Liver (tissue), 9 donors: ENCODE results near the gene TTC9C. TPM values are rescaled to one million over a fixed set of nuclear protein-coding genes. Genes with fewer than 3 reads are reported as not detected.
A peak's percentile ranks its signal among the peaks of the same experiment; 100 is the strongest.

Experiments
- DNase-seq: peaks from one replicate; pipeline ENCODE4 v3.0.0-alpha.2; 2017; ENCODE audit warnings: low spot score
- H3K27ac ChIP-seq, 2 donors: one replicate each; pipeline ENCODE4 v1.7.0; 2013; ENCODE audit warnings: inconsistent platforms in 2 of 2, low read length in 2 of 2, control low read depth in 1 of 2, low read depth in 1 of 2, mild to moderate bottlenecking in 1 of 2
- H3K27me3 ChIP-seq, 4 donors: one replicate each; pipeline versions ENCODE4 v1.6.1 to v1.7.0; 2013; ENCODE audit warnings: low read length in 3 of 4, inconsistent platforms in 1 of 4, mild to moderate bottlenecking in 1 of 4, moderate library complexity in 1 of 4; ENCODE audit not compliant: control insufficient read depth in 4 of 4, insufficient read depth in 4 of 4
- H3K36me3 ChIP-seq, 4 donors: one replicate each; pipeline versions ENCODE4 v1.6.1 to v1.7.0; 2013; ENCODE audit warnings: low read length in 3 of 4, mild to moderate bottlenecking in 3 of 4, low read depth in 1 of 4, moderate library complexity in 1 of 4; ENCODE audit not compliant: control insufficient read depth in 4 of 4, insufficient read depth in 3 of 4
- H3K4me1 ChIP-seq, 4 donors: one replicate each; pipeline versions ENCODE4 v1.6.1 to v1.7.0; 2013; ENCODE audit warnings: low read length in 3 of 4, mild to moderate bottlenecking in 3 of 4, moderate library complexity in 1 of 4; ENCODE audit not compliant: control insufficient read depth in 4 of 4, insufficient read depth in 4 of 4
- H3K4me3 ChIP-seq, 3 donors: one replicate each; pipeline versions ENCODE4 v1.6.1 to v1.7.0; 2013; ENCODE audit warnings: low read length in 3 of 3, control low read depth in 1 of 3, low read depth in 1 of 3, mild to moderate bottlenecking in 1 of 3
- H3K9ac ChIP-seq, 2 donors: one replicate each; pipeline ENCODE4 v1.7.0; 2013; ENCODE audit warnings: low read length in 2 of 2, mild to moderate bottlenecking in 2 of 2, moderate library complexity in 2 of 2, control low read depth in 1 of 2, low read depth in 1 of 2
- H3K9me3 ChIP-seq, 4 donors: one replicate each; pipeline versions ENCODE4 v1.6.1 to v1.7.0; 2013; ENCODE audit warnings: low read length in 3 of 4; ENCODE audit not compliant: control insufficient read depth in 4 of 4
- EGR1 ChIP-seq, 2 donors: IDR thresholded peaks; 2 replicates each; pipeline ENCODE4 v1.6.1; 2016 to 2018; ENCODE audit warnings: antibody characterized with exemption in 2 of 2, low read depth in 2 of 2
- FOXA1 ChIP-seq: IDR thresholded peaks from 2 replicates; pipeline ENCODE4 v1.6.1; 2016; ENCODE audit warnings: antibody characterized with exemption
- FOXA2 ChIP-seq: IDR thresholded peaks from 2 replicates; pipeline ENCODE4 v1.6.1; 2016; ENCODE audit warnings: antibody characterized with exemption
- GABPA ChIP-seq, 2 donors: IDR thresholded peaks in 1 of 2; conservative IDR thresholded peaks in 1 of 2; 2 replicates each; pipeline ENCODE4 v1.6.1; 2016; ENCODE audit warnings: antibody characterized with exemption in 2 of 2, mild to moderate bottlenecking in 1 of 2, moderate library complexity in 1 of 2
- HNF4A ChIP-seq, 2 donors: conservative IDR thresholded peaks; 2 replicates each; pipeline ENCODE4 v1.6.1; 2016; ENCODE audit warnings: antibody characterized with exemption in 2 of 2, mild to moderate bottlenecking in 2 of 2
- HNF4G ChIP-seq: IDR thresholded peaks from 2 replicates; pipeline ENCODE4 v1.6.1; 2016; ENCODE audit warnings: antibody characterized with exemption
- JUND ChIP-seq, 2 donors: IDR thresholded peaks; 2 replicates each; pipeline ENCODE4 v1.6.1; 2016; ENCODE audit warnings: antibody characterized with exemption in 2 of 2
- NR2F2 ChIP-seq: IDR thresholded peaks from 2 replicates; pipeline ENCODE4 v1.6.1; 2016; ENCODE audit warnings: antibody characterized with exemption
- RAD21 ChIP-seq, 2 donors: IDR thresholded peaks; 2 replicates each; pipeline ENCODE4 v1.6.1; 2016; ENCODE audit warnings: antibody characterized with exemption in 2 of 2, mild to moderate bottlenecking in 2 of 2
- RXRA ChIP-seq, 2 donors: IDR thresholded peaks; 2 replicates each; pipeline ENCODE4 v1.6.1; 2017 to 2018; ENCODE audit warnings: antibody characterized with exemption in 2 of 2, mild to moderate bottlenecking in 1 of 2
- SP1 ChIP-seq: IDR thresholded peaks from 2 replicates; pipeline ENCODE4 v1.6.1; 2018; ENCODE audit warnings: antibody characterized with exemption, mild to moderate bottlenecking
- TAF1 ChIP-seq: conservative IDR thresholded peaks from 2 replicates; pipeline ENCODE4 v1.6.1; 2016; ENCODE audit warnings: antibody characterized with exemption, mild to moderate bottlenecking
- YY1 ChIP-seq: IDR thresholded peaks from 2 replicates; pipeline ENCODE4 v1.6.1; 2016; ENCODE audit warnings: antibody characterized with exemption, mild to moderate bottlenecking
- WGBS: extraction: QIAGEN DNeasy Blood & Tissue Kit; methylation state at CpG from one replicate; pipeline ENCODE4 v1.1.7; 2013; 5-methylcytosine and 5-hydroxymethylcytosine counted together
- polyA plus RNA-seq, 2 donors: library from polyadenylated mRNA; stranded (reverse) in 1 of 2; unstranded in 1 of 2; fragments of 200-250 nt in 1 of 2; fragments of >200 nt in 1 of 2; fragmentation: Nextera tagmentation in 1 of 2; extraction: Ambion mirVana in 1 of 2; gene quantifications; one replicate each; pipeline versions ENCODE4 v1.2.1 to v1.2.3, GENCODE V29; 2013 to 2015
- total RNA-seq, 2 donors: library from RNA; depleted of rRNA; stranded (reverse); fragments of >200 nt; gene quantifications; one replicate each; pipeline ENCODE4 v1.2.3, GENCODE V29; 2014
- TF ChIP-seq, protein P1 (sequence below): IDR thresholded peaks from 2 replicates; pipeline ENCODE4 v1.6.1; 2016; ENCODE audit warnings: antibody characterized with exemption
- TF ChIP-seq, protein P2 (sequence below): IDR thresholded peaks from 2 replicates; pipeline ENCODE4 v1.6.1; 2016; ENCODE audit warnings: antibody characterized with exemption
- TF ChIP-seq, protein P3 (sequence below): IDR thresholded peaks from 2 replicates; pipeline ENCODE4 v1.6.1; 2016; ENCODE audit warnings: antibody characterized with exemption
- TF ChIP-seq, protein P4 (sequence below): IDR thresholded peaks from 2 replicates; pipeline ENCODE4 v1.6.1; 2016; ENCODE audit warnings: antibody characterized with exemption, mild to moderate bottlenecking
- TF ChIP-seq, protein P5 (sequence below): fragments of 150-350 bp; IDR thresholded peaks from 2 replicates; pipeline ENCODE4 v1.5.1; 2017; ENCODE audit warnings: improper control_type of control experiment, low read depth, low read length; ENCODE audit not compliant: missing input control
- donor health status: healthy.
- donor health status: healthy.
- donor health status: healthy.
- donor health status: healthy.
- donor health status: healthy.

Gene TTC9C
- total and polyA plus RNA-seq, 4 donors: 10.0 to 16.1 (median 13.0) TPM

DNA sequence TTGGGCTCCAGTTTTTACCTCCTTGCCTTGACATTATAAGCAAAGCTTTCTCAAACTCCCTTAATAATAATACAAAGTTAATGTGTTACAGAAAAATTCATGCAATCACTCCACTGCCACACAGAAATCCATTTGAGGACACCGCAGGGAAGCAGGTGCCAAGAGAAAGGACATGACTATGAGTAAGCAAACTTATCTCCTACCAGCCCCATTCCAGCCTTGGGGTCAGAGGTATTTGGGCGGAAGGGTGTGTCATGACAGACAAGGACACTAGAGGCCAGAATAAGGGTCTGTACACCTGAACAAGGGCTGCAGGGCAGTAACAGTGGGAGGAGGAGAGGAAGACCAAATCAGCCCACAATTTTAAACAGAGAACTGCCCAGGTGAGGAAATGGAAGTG lies 14.9 kb upstream of the TTC9C start:
- peak overlapping the region; percentile 86 to 94 for H3K27ac ChIP-seq
- peak overlapping the region in 1 of 2 donors; percentile 60 for H3K9ac ChIP-seq
- H3K4me3 ChIP-seq: no peak overlapping the region
- H3K36me3 ChIP-seq: peaks cover 5 to 40% (median 38%) of the 10 kb centered on the region in 4 donors
- H3K4me1 ChIP-seq: peaks cover 16 to 65% (median 50%) of the 10 kb centered on the region in 4 donors
- H3K9me3 ChIP-seq: no peaks in the 10 kb centered on the region
- DNase-seq: peak; percentile 39
- H3K27me3 ChIP-seq: no peaks in the 10 kb centered on the region
- 29% methylated on average over 2 of the region's 2 CpGs for WGBS
- TF ChIP-seq HNF4A (conservative IDR thresholded peaks at IDR 0.05) (peak; percentile 59 to 79), RXRA (IDR thresholded peaks at IDR 0.05) (peak; percentile 83 to 91), RAD21 (IDR thresholded peaks at IDR 0.05) (peak in 1 of 2 donors; percentile 38), JUND (IDR thresholded peaks at IDR 0.05) (peak; percentile 54 to 84), SP1 (peak; percentile 79), EGR1 (IDR thresholded peaks at IDR 0.05; ENCODE audit: low read depth in 2 of 2) (no peak), NR2F2 (no peak), HNF4G (peak; percentile 27), FOXA2 (peak; percentile 60), FOXA1 (peak; percentile 31), GABPA (IDR thresholded peaks at IDR 0.05 in 1 of 2, conservative IDR thresholded peaks at IDR 0.05 in 1 of 2) (peak in 1 of 2 donors; percentile 76), YY1 (peak; percentile 92), TAF1 (no peak)
- TF ChIP-seq, protein P1, sequence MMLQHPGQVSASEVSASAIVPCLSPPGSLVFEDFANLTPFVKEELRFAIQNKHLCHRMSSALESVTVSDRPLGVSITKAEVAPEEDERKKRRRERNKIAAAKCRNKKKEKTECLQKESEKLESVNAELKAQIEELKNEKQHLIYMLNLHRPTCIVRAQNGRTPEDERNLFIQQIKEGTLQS: no peak
- TF ChIP-seq, protein P2, sequence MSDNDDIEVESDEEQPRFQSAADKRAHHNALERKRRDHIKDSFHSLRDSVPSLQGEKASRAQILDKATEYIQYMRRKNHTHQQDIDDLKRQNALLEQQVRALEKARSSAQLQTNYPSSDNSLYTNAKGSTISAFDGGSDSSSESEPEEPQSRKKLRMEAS: peak; percentile 65
- TF ChIP-seq, protein P3, sequence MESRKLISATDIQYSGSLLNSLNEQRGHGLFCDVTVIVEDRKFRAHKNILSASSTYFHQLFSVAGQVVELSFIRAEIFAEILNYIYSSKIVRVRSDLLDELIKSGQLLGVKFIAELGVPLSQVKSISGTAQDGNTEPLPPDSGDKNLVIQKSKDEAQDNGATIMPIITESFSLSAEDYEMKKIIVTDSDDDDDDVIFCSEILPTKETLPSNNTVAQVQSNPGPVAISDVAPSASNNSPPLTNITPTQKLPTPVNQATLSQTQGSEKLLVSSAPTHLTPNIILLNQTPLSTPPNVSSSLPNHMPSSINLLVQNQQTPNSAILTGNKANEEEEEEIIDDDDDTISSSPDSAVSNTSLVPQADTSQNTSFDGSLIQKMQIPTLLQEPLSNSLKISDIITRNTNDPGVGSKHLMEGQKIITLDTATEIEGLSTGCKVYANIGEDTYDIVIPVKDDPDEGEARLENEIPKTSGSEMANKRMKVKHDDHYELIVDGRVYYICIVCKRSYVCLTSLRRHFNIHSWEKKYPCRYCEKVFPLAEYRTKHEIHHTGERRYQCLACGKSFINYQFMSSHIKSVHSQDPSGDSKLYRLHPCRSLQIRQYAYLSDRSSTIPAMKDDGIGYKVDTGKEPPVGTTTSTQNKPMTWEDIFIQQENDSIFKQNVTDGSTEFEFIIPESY: peak; percentile 62
- TF ChIP-seq, protein P4, sequence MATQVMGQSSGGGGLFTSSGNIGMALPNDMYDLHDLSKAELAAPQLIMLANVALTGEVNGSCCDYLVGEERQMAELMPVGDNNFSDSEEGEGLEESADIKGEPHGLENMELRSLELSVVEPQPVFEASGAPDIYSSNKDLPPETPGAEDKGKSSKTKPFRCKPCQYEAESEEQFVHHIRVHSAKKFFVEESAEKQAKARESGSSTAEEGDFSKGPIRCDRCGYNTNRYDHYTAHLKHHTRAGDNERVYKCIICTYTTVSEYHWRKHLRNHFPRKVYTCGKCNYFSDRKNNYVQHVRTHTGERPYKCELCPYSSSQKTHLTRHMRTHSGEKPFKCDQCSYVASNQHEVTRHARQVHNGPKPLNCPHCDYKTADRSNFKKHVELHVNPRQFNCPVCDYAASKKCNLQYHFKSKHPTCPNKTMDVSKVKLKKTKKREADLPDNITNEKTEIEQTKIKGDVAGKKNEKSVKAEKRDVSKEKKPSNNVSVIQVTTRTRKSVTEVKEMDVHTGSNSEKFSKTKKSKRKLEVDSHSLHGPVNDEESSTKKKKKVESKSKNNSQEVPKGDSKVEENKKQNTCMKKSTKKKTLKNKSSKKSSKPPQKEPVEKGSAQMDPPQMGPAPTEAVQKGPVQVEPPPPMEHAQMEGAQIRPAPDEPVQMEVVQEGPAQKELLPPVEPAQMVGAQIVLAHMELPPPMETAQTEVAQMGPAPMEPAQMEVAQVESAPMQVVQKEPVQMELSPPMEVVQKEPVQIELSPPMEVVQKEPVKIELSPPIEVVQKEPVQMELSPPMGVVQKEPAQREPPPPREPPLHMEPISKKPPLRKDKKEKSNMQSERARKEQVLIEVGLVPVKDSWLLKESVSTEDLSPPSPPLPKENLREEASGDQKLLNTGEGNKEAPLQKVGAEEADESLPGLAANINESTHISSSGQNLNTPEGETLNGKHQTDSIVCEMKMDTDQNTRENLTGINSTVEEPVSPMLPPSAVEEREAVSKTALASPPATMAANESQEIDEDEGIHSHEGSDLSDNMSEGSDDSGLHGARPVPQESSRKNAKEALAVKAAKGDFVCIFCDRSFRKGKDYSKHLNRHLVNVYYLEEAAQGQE: no peak
- TF ChIP-seq, protein P5, sequence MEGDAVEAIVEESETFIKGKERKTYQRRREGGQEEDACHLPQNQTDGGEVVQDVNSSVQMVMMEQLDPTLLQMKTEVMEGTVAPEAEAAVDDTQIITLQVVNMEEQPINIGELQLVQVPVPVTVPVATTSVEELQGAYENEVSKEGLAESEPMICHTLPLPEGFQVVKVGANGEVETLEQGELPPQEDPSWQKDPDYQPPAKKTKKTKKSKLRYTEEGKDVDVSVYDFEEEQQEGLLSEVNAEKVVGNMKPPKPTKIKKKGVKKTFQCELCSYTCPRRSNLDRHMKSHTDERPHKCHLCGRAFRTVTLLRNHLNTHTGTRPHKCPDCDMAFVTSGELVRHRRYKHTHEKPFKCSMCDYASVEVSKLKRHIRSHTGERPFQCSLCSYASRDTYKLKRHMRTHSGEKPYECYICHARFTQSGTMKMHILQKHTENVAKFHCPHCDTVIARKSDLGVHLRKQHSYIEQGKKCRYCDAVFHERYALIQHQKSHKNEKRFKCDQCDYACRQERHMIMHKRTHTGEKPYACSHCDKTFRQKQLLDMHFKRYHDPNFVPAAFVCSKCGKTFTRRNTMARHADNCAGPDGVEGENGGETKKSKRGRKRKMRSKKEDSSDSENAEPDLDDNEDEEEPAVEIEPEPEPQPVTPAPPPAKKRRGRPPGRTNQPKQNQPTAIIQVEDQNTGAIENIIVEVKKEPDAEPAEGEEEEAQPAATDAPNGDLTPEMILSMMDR: no peak
